Measurements from ENCODE around the gene EXOC2. TPM values are rescaled to one million over a fixed set of nuclear protein-coding genes. Genes with fewer than 3 reads are reported as not detected.
A peak's percentile ranks its signal among the peaks of the same experiment; 100 is the strongest.

EXOC2 gene, protein sequence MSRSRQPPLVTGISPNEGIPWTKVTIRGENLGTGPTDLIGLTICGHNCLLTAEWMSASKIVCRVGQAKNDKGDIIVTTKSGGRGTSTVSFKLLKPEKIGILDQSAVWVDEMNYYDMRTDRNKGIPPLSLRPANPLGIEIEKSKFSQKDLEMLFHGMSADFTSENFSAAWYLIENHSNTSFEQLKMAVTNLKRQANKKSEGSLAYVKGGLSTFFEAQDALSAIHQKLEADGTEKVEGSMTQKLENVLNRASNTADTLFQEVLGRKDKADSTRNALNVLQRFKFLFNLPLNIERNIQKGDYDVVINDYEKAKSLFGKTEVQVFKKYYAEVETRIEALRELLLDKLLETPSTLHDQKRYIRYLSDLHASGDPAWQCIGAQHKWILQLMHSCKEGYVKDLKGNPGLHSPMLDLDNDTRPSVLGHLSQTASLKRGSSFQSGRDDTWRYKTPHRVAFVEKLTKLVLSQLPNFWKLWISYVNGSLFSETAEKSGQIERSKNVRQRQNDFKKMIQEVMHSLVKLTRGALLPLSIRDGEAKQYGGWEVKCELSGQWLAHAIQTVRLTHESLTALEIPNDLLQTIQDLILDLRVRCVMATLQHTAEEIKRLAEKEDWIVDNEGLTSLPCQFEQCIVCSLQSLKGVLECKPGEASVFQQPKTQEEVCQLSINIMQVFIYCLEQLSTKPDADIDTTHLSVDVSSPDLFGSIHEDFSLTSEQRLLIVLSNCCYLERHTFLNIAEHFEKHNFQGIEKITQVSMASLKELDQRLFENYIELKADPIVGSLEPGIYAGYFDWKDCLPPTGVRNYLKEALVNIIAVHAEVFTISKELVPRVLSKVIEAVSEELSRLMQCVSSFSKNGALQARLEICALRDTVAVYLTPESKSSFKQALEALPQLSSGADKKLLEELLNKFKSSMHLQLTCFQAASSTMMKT
- 32.5 and 35.3 TPM in 2 replicates for total RNA-seq

DNA sequence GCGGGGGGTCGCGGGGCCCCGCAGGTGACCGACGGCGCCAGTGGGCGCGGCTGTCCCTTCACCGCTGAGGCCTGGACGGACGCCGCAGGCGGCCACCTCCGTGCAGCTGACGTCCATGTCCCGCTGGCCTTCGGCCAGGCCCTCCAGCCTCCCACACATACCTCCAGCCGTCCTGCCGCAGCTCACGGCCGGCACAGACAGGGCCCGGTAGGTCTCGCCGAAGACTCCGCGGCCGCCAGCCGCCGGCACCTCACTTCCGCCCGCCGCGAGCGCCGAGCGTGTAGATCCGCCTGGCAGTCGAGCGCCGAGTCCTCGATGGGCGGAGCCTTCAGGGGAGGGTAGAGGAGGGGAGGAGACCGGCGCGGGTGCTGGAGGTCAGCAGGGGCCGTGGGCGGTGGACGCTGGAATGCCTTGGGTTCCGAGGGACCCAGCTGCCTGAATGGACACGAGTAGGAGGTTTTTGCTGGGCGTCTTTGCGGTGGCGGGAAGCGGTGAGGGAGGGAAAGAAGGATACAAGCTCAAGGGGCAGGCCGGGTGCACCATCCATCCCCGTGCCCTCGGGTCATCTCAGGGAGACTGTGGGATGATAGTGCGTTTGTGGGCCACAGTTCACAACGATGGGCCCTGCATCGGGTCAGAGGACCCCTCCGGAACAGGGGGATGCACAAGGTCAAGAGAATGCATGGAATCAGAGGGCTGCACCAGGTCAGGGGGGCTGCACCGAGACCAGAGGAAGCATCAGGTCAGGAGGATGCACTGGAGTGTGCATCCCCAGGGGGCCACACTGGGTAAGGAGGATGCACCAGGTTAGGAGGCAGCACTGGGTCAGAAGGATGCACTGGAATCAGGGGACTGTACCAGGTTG, at the start of gene EXOC2:
Gene EXOC2, minus strand, starts transcription at position 282 of the 865 bp plus-strand sequence. CDS start 55,321 bp downstream, outside the sequence.
- peak within 1 kb of the TSS; percentile 88 for H3K4me3 ChIP-seq (ENCODE audit: low read depth, low read length)
- H3K27me3 ChIP-seq (ENCODE audit: control insufficient read depth, insufficient read depth, low read length): no peaks in the 10 kb centered on the region
- DNase-seq (ENCODE audit: low read depth): no peak
- no peaks in the 10 kb centered on the region for H3K36me3 ChIP-seq (ENCODE audit: control insufficient read depth, insufficient read depth, low read length)
- TF ChIP-seq, protein P1, sequence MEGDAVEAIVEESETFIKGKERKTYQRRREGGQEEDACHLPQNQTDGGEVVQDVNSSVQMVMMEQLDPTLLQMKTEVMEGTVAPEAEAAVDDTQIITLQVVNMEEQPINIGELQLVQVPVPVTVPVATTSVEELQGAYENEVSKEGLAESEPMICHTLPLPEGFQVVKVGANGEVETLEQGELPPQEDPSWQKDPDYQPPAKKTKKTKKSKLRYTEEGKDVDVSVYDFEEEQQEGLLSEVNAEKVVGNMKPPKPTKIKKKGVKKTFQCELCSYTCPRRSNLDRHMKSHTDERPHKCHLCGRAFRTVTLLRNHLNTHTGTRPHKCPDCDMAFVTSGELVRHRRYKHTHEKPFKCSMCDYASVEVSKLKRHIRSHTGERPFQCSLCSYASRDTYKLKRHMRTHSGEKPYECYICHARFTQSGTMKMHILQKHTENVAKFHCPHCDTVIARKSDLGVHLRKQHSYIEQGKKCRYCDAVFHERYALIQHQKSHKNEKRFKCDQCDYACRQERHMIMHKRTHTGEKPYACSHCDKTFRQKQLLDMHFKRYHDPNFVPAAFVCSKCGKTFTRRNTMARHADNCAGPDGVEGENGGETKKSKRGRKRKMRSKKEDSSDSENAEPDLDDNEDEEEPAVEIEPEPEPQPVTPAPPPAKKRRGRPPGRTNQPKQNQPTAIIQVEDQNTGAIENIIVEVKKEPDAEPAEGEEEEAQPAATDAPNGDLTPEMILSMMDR (IDR thresholded peaks at IDR 0.05; ENCODE audit: insufficient read depth, low read length, poor library complexity, severe bottlenecking): no peak

DNA sequence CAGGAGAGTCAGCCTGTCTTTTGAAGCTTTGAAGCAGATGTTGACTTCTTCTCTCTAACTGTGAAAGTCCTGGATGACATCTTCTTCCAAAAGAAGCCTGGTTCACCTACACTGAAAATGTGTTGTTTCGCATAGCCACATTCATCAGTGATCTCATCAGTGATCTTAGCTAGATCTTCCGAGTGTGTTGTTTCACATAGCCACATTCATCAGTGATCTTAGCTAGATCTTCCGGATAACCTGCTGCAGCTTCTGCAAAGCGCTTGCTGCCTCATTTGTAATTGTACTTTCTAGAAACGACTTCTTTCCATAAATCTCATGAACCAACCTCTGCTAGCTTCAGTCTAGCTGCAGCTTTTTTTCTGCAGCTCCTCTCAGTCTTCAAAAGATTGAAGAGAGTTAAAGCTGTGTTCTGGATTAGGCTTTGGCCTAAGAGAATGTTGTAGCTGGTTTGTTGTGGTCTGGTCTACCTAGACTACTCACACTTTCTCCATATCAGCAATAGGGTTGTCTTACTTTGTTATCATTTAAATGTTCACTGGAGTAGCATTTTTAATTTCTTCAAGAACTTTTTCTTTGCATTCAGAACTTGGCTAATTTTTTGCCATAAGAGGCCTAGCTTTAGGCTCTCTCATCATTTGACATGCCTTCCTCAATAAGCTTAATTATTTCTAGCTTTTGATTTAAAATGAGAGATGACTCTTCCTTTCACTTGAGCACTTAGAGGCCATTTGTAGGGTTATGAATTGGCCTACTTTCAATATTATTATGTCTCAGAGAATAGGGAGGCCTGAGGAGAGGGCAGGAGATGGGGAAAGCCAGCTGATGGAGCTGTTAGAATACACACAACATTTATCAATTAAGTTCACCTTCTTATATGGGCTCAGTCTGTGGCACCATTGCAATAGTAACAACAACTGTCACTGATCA, 48.7 kb upstream of the EXOC2 start:
- H3K36me3 ChIP-seq (ENCODE audit: control insufficient read depth, insufficient read depth, low read length): no peaks in the 10 kb centered on the region
- TF ChIP-seq, protein P1 (IDR thresholded peaks at IDR 0.05; ENCODE audit: insufficient read depth, low read length, poor library complexity, severe bottlenecking): no peak
- DNase-seq (ENCODE audit: low read depth): no peak
- no peaks in the 10 kb centered on the region for H3K27me3 ChIP-seq (ENCODE audit: control insufficient read depth, insufficient read depth, low read length)
- no peak overlapping the region for H3K4me3 ChIP-seq (ENCODE audit: low read depth, low read length)

DNA sequence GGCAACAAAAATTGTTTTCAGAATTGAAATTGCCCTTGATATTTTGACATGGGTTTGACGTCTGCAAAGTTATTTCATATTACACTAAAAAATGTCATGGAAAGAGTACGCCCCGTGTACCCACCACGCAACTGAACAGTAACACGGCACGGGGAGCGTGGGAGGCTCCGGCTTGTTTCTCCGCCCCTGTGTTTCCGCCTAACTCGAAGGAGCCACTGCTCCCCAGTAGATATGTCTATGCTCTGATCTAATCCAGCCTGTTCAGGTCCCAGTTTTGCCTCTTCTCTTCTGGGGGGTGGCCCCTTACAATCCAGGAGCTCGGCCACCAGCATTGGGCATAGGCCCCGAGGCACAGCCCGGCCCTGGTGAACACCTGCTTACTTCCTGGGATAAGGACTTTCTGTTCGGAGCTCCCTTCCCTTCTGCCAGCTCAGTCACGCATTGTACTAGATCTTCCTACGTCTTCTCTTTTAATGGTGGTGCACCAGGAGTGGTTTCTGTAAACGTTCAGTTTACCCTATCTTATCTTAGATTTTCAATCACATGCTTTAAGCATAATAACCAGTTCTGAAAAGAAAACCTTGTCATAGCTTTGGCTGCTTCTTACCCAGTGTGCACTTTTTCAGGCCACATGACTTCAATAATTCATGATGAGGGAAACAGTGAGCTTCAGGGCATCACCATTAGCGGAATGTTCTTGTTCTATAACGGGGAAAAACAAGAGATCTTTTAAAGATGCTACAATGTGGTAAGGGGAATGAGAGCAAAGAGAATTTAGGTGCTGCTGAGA, 43.9 kb upstream of the EXOC2 start:
- Histone ChIP-seq H3K27me3 (ENCODE audit: control insufficient read depth, insufficient read depth, low read length) (no peaks in the 10 kb centered on the region), H3K4me3 (ENCODE audit: low read depth, low read length) (no peak overlapping the region), H3K36me3 (ENCODE audit: control insufficient read depth, insufficient read depth, low read length) (no peaks in the 10 kb centered on the region)
- TF ChIP-seq, protein P1 (IDR thresholded peaks at IDR 0.05; ENCODE audit: insufficient read depth, low read length, poor library complexity, severe bottlenecking): no peak
- DNase-seq (ENCODE audit: low read depth): no peak

DNA sequence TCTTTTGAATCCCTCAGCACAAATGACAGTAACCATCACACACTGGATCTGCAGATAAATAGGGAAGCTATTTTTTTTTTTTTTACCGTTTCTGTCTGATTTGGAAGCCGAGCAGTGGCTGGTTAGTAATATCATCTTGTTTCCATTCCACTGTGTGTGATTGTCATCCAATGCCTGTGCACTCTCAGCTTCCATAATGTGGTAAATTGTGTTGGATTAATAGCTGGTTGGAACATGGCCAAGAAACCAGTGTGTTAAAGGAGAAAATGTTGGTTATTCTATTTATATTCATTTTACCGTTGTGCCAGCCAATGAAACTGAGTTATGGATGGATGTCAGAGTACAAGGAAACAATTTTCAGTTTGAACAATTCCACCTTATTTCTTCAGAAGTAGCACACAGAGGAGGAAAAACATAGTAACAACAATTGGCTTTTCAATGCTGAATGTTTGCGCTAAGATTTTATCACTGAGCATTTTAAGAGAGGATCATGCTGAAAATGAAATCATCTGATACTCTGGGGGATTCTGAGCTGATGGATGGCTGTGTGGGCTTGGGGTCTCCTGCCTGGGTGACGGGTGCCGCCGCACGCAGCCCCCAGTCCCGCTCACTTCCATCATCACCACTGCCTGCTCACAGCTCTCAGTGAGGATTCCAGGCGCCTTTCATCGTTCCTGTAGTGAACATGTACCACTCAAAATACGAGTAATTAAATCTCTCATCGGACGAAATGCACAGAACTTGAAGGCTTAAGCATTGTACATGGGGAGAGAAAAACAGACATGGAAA, 40.7 kb upstream of the EXOC2 start:
- H3K27me3 ChIP-seq (ENCODE audit: control insufficient read depth, insufficient read depth, low read length): peaks cover 1% of the 10 kb centered on the region
- no peak for DNase-seq (ENCODE audit: low read depth)
- no peak overlapping the region for H3K4me3 ChIP-seq (ENCODE audit: low read depth, low read length)
- TF ChIP-seq, protein P1 (IDR thresholded peaks at IDR 0.05; ENCODE audit: insufficient read depth, low read length, poor library complexity, severe bottlenecking): no peak
- no peaks in the 10 kb centered on the region for H3K36me3 ChIP-seq (ENCODE audit: control insufficient read depth, insufficient read depth, low read length)

All from kidney epithelial cell (primary cell).